H9 (cell line): ENCODE data around the gene ZNF33A. TPM values are rescaled to one million over a fixed set of nuclear protein-coding genes. Genes with fewer than 3 reads are reported as not detected.

Source experiments
- DNase-seq: peaks from one replicate; pipeline ENCODE4 v3.0.0-alpha.2; 2017
- H2AFZ ChIP-seq: one replicate; pipeline ENCODE4 v1.6.1; 2013; ENCODE audit warnings: mild to moderate bottlenecking, low read length, control low read depth, moderate library complexity
- H2AK5ac ChIP-seq: 2 replicates; pipeline ENCODE4 v1.6.1; 2013; ENCODE audit warnings: low read length, control low read depth, mixed read lengths; ENCODE audit not compliant: insufficient read length
- H2BK120ac ChIP-seq: one replicate; pipeline ENCODE4 v1.6.1; 2013; ENCODE audit warnings: low read depth, mild to moderate bottlenecking, low read length, control low read depth, inconsistent platforms; ENCODE audit not compliant: poor library complexity, severe bottlenecking
- H2BK12ac ChIP-seq: 2 replicates; pipeline ENCODE4 v1.6.1; 2013; ENCODE audit warnings: low read length, control low read depth, mixed read lengths, low read depth; ENCODE audit not compliant: insufficient read length
- H2BK15ac ChIP-seq: 2 replicates; pipeline ENCODE4 v1.6.1; 2013; ENCODE audit warnings: low read depth, low read length, control low read depth
- H2BK20ac ChIP-seq: one replicate; pipeline ENCODE4 v1.6.1; 2013; ENCODE audit warnings: low read depth, mild to moderate bottlenecking, low read length, control low read depth, inconsistent platforms; ENCODE audit not compliant: poor library complexity, severe bottlenecking
- H2BK5ac ChIP-seq: 2 replicates; pipeline ENCODE4 v1.6.1; 2013; ENCODE audit warnings: low read length, control low read depth, mixed read lengths; ENCODE audit not compliant: insufficient read length
- H3K14ac ChIP-seq: 2 replicates; pipeline ENCODE4 v1.6.1; 2013; ENCODE audit warnings: low read length, control low read depth; ENCODE audit not compliant: insufficient read depth
- H3K18ac ChIP-seq: 2 replicates; pipeline ENCODE4 v1.6.1; 2013; ENCODE audit warnings: low read depth, mild to moderate bottlenecking, mixed read lengths, low read length, control low read depth; ENCODE audit not compliant: insufficient read length
- H3K23ac ChIP-seq: 2 replicates; pipeline ENCODE4 v1.6.1; 2013; ENCODE audit warnings: low read length, control low read depth, mixed read lengths, low read depth; ENCODE audit not compliant: insufficient read length
- H3K23me2 ChIP-seq: 2 replicates; pipeline ENCODE4 v1.6.1; 2013; ENCODE audit warnings: low read depth, mild to moderate bottlenecking, mixed read lengths, low read length, control low read depth; ENCODE audit not compliant: insufficient read length, poor library complexity, severe bottlenecking
- H3K27ac ChIP-seq: 2 replicates; pipeline ENCODE4 v1.5.1; 2013; ENCODE audit warnings: low read length, control low read depth, mixed read lengths, low read depth; ENCODE audit not compliant: insufficient read length
- H3K27me3 ChIP-seq: 2 replicates; pipeline ENCODE4 v1.6.1; 2013; ENCODE audit warnings: low read length, control low read depth, inconsistent platforms; ENCODE audit not compliant: insufficient read depth
- H3K4ac ChIP-seq: 2 replicates; pipeline ENCODE4 v1.6.1; 2013; ENCODE audit warnings: low read depth, mild to moderate bottlenecking, control low read depth, inconsistent platforms, low read length, moderate library complexity
- H3K4me1 ChIP-seq: 2 replicates; pipeline ENCODE4 v1.6.1; 2013; ENCODE audit warnings: low read length, control low read depth, inconsistent platforms; ENCODE audit not compliant: insufficient read depth
- H3K4me2 ChIP-seq: 2 replicates; pipeline ENCODE4 v1.6.1; 2013; ENCODE audit warnings: low read length, control low read depth, mixed read lengths; ENCODE audit not compliant: insufficient read length, insufficient read depth
- H3K56ac ChIP-seq: 2 replicates; pipeline ENCODE4 v1.6.1; 2013; ENCODE audit warnings: low read depth, mild to moderate bottlenecking, mixed read lengths, low read length, control low read depth; ENCODE audit not compliant: insufficient read length
- H3K79me1 ChIP-seq: 2 replicates; pipeline ENCODE4 v1.6.1; 2013; ENCODE audit warnings: low read depth, mild to moderate bottlenecking, moderate library complexity, low read length, control low read depth, inconsistent platforms; ENCODE audit not compliant: insufficient read depth, poor library complexity, severe bottlenecking
- H3K79me2 ChIP-seq: 2 replicates; pipeline ENCODE4 v1.6.1; 2013; ENCODE audit warnings: low read length, control low read depth, inconsistent platforms; ENCODE audit not compliant: insufficient read depth
- H3K9ac ChIP-seq: 2 replicates; pipeline ENCODE4 v1.6.1; 2013; ENCODE audit warnings: low read length, control low read depth, mixed read lengths; ENCODE audit not compliant: insufficient read length; ENCODE audit errors: extremely low read depth
- H3K9me3 ChIP-seq: one replicate; pipeline ENCODE4 v1.6.1; 2013; ENCODE audit warnings: low read depth, low read length, inconsistent platforms; ENCODE audit not compliant: control insufficient read depth
- H3T11ph ChIP-seq: one replicate; pipeline ENCODE4 v1.6.1; 2013; ENCODE audit warnings: mild to moderate bottlenecking, low read length, control low read depth, inconsistent platforms
- H4K20me1 ChIP-seq: one replicate; pipeline ENCODE4 v1.6.1; 2013; ENCODE audit not compliant: control insufficient read depth, insufficient read length, insufficient read depth
- H4K5ac ChIP-seq: 2 replicates; pipeline ENCODE4 v1.6.1; 2013; ENCODE audit warnings: low read depth, mild to moderate bottlenecking, mixed read lengths, low read length, control low read depth; ENCODE audit not compliant: insufficient read length
- H4K8ac ChIP-seq: replicated peaks from 2 replicates; pipeline ENCODE4 v1.6.1; 2013; ENCODE audit warnings: low read length, control low read depth, mixed read lengths, low read depth; ENCODE audit not compliant: insufficient read length
- H4K91ac ChIP-seq: 2 replicates; pipeline ENCODE4 v1.6.1; 2013; ENCODE audit warnings: low read depth, mild to moderate bottlenecking, moderate library complexity, mixed read lengths, low read length, control low read depth; ENCODE audit not compliant: insufficient read length
- H3K27ac Mint-ChIP-seq, 3 experiments: 2 replicates in 2 of 3; 3 replicates in 1 of 3; pipeline ENCODE4 v1.8.0; 2020 to 2021; ENCODE audit warnings: mixed read lengths in 3 of 3, mild to moderate bottlenecking in 1 of 3, moderate library complexity in 1 of 3
- H3K27me3 Mint-ChIP-seq: 2 replicates; pipeline ENCODE4 v1.8.0; 2021; ENCODE audit warnings: low read depth, mild to moderate bottlenecking, moderate library complexity, mixed read lengths
- H3K36me3 Mint-ChIP-seq, 3 experiments: 2 replicates in 2 of 3; 3 replicates in 1 of 3; pipeline ENCODE4 v1.8.0; 2020 to 2021; ENCODE audit warnings: low read depth in 3 of 3, mixed read lengths in 3 of 3; ENCODE audit not compliant: insufficient read depth in 1 of 3
- H3K4me1 Mint-ChIP-seq, 2 experiments: 2 replicates each; pipeline ENCODE4 v1.8.0; 2020; ENCODE audit warnings: mixed read lengths in 2 of 2
- H3K4me3 Mint-ChIP-seq, 2 experiments: 2 replicates in 1 of 2; 3 replicates in 1 of 2; pipeline ENCODE4 v1.8.0; 2020 to 2021; ENCODE audit warnings: mild to moderate bottlenecking in 2 of 2, mixed read lengths in 2 of 2, moderate library complexity in 1 of 2
- H3K9me3 Mint-ChIP-seq, 2 experiments: 2 replicates in 1 of 2; 3 replicates in 1 of 2; pipeline ENCODE4 v1.8.0; 2020; ENCODE audit warnings: mild to moderate bottlenecking in 2 of 2, mixed read lengths in 2 of 2, moderate library complexity in 1 of 2
- WGBS: extraction: QIAGEN DNeasy Blood & Tissue Kit; methylation state at CpG from one replicate; pipeline ENCODE4 v1.1.7; 2013; ENCODE audit warnings: missing lambda C conversion rate, low lambda C conversion rate, mixed read lengths; ENCODE audit not compliant: insufficient read length; ENCODE audit errors: extremely low coverage; 5-methylcytosine and 5-hydroxymethylcytosine counted together
- total RNA-seq: library from RNA; stranded (reverse); gene quantifications from 2 replicates; pipeline ENCODE4 v1.2.1, GENCODE V29; 2021
- TF ChIP-seq, protein P1 (sequence below): fragments of 200-600 bp; sonication (generic); conservative IDR thresholded peaks from 3 replicates; pipeline ENCODE4 v1.8.0; 2021; ENCODE audit warnings: antibody characterized with exemption, mild to moderate bottlenecking

Gene ZNF33A
- total RNA-seq, 1 experiment from 2014 or later = 42.7 TPM

DNA sequence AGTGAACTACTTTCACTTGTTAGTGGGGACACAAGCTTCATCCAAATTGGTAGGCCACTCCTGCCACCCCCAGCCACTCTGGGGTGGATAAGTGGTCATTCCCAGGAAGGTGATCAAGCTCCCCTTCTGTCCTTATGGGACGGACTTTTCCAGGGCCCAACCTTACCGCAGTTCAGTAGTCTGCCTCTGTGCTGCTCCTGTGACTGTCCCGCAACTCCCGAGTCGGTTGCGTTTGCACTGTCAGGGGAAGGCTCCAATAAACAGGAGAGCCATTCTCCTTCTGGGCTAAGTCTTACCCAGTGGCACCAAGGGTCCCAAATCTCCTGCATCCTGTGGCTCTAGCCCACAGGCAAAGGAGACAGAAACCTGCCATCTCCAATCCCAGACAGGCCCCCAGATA, 7.4 kb upstream of the ZNF33A start:
- peaks cover 57 to 65% of the 10 kb centered on the region in 2 experiments for H3K9me3 Mint-ChIP-seq
- H3K9me3 ChIP-seq = no peaks in the 10 kb centered on the region

More for the DNA sequence above, 7.4 kb upstream of the ZNF33A start:
- Histone ChIP-seq H3K27ac (no peak overlapping the region), H2BK120ac (no peak overlapping the region), H3K23me2 (no peaks in the 10 kb centered on the region), H3K79me2 (no peaks in the 10 kb centered on the region), H2BK5ac (no peak overlapping the region), H2BK12ac (no peak overlapping the region), H4K8ac (no peak overlapping the region), H2AFZ (no peak overlapping the region), H2AK5ac (no peak overlapping the region), H3K4me1 (no peaks in the 10 kb centered on the region), H3K4me2 (no peak overlapping the region), H4K20me1 (no peaks in the 10 kb centered on the region), H3K79me1 (no peaks in the 10 kb centered on the region), H3K9ac (no peak overlapping the region), H3K14ac (no peak overlapping the region), H2BK15ac (no peak overlapping the region), H3K27me3 (no peaks in the 10 kb centered on the region), H4K5ac (no peak overlapping the region), H3K18ac (no peak overlapping the region), H3K23ac (no peak overlapping the region), H3K4ac (no peak overlapping the region), H4K91ac (no peak overlapping the region), H3T11ph (no peak overlapping the region), H2BK20ac (no peak overlapping the region), H3K56ac (no peak overlapping the region)
- Mint-ChIP-seq H3K4me3 (no peak overlapping the region), H3K36me3 (no peaks in the 10 kb centered on the region), H3K27me3 (no peaks in the 10 kb centered on the region; the same call in 1 of the 2 replicates), H3K27ac (no peak overlapping the region), H3K4me1 (no peaks in the 10 kb centered on the region)
- TF ChIP-seq, protein P1, sequence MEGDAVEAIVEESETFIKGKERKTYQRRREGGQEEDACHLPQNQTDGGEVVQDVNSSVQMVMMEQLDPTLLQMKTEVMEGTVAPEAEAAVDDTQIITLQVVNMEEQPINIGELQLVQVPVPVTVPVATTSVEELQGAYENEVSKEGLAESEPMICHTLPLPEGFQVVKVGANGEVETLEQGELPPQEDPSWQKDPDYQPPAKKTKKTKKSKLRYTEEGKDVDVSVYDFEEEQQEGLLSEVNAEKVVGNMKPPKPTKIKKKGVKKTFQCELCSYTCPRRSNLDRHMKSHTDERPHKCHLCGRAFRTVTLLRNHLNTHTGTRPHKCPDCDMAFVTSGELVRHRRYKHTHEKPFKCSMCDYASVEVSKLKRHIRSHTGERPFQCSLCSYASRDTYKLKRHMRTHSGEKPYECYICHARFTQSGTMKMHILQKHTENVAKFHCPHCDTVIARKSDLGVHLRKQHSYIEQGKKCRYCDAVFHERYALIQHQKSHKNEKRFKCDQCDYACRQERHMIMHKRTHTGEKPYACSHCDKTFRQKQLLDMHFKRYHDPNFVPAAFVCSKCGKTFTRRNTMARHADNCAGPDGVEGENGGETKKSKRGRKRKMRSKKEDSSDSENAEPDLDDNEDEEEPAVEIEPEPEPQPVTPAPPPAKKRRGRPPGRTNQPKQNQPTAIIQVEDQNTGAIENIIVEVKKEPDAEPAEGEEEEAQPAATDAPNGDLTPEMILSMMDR = no peak
- no peak for DNase-seq
- WGBS = no CpG with 5 or more reads among the region's 6 CpGs
